HL-60 (cell line): Measurements from ENCODE around the gene EFNA2.

Source experiments
- CTCF ChIP-seq: IDR thresholded peaks from one replicate; pipeline ENCODE4 v1.5.1; 2011; ENCODE audit warnings: low read length, control low read depth, inconsistent platforms; ENCODE audit not compliant: insufficient read depth
- GABPA ChIP-seq: IDR thresholded peaks from 2 replicates; pipeline ENCODE4 v1.6.1; 2012; ENCODE audit warnings: low read depth
- POLR2AphosphoS5 ChIP-seq: IDR thresholded peaks from 2 replicates; pipeline ENCODE4 v1.6.1; 2012; ENCODE audit warnings: low read depth
- REST ChIP-seq: IDR thresholded peaks from 2 replicates; pipeline ENCODE4 v1.6.1; 2012; ENCODE audit warnings: low read depth; ENCODE audit not compliant: insufficient replicate concordance

- TF ChIP-seq CTCF (no peak), REST (no peak), POLR2AphosphoS5 (no peak), GABPA (no peak)
Measured at GRCh38 chr19:1239420-1239795, 46.3 kb upstream of the EFNA2 start.
